Endothelial cell of umbilical vein (primary cell): ENCODE measurements around the gene ADGRG1. TPM values are rescaled to one million over a fixed set of nuclear protein-coding genes. Genes with fewer than 3 reads are reported as not detected.

Source experiments
- BruUV-seq: library from RNA; stranded (reverse); fragments of 400-500 nt; replicated peaks from 2 replicates; lab custom pipeline; 2021; lab: Mats Ljungman, UMichigan
- CTCF ChIA-PET: fragments of 300-600, 350-600 bp; sonication (Branson Sonifier 250); formaldehyde crosslinking; loops from one replicate; lab custom pipeline; 2021; ENCODE audit warnings: antibody characterized with exemption, inconsistent platforms; lab: Charles Lee
- POLR2A ChIA-PET: fragments of 300-600, 350-600 bp; sonication (Branson Sonifier 250); formaldehyde crosslinking; loops from one replicate; lab custom pipeline; 2021; ENCODE audit warnings: antibody characterized with exemption, inconsistent platforms; lab: Charles Lee
- DNase-seq: peaks from one replicate; pipeline ENCODE4 v3.0.0-alpha.2; 2011; ENCODE audit warnings: low read depth, low spot score
- FAIRE-seq: peaks from 2 replicates; lab custom pipeline; 2011; peaks lifted over from hg19 to GRCh38; lab: Jason Lieb, UNC
- H2AFZ ChIP-seq: 2 replicates; pipeline ENCODE4 v1.6.0; 2012; ENCODE audit warnings: low read depth, low read length, control low read depth, inconsistent platforms
- H3K27ac ChIP-seq: 2 replicates; pipeline ENCODE4 v1.5.1; 2011; ENCODE audit warnings: low read depth, mild to moderate bottlenecking, control low read depth, low read length, moderate library complexity; ENCODE audit not compliant: insufficient read depth
- H3K27me3 ChIP-seq, 2 experiments: 2 replicates each; pipeline versions ENCODE4 v1.6.0 to v1.6.1; 2011; ENCODE audit warnings: low read length in 2 of 2, mixed read lengths in 1 of 2; ENCODE audit not compliant: control insufficient read depth in 2 of 2, insufficient read depth in 2 of 2
- H3K36me3 ChIP-seq, 2 experiments: 2 replicates in 1 of 2; 3 replicates in 1 of 2; pipeline ENCODE4 v1.5.1; 2011; ENCODE audit warnings: low read length in 2 of 2, mild to moderate bottlenecking in 1 of 2, moderate library complexity in 1 of 2; ENCODE audit not compliant: control insufficient read depth in 2 of 2, insufficient read depth in 2 of 2; ENCODE audit errors: extremely low read depth in 1 of 2
- H3K4me1 ChIP-seq: 3 replicates; pipeline ENCODE4 v1.5.1; 2011; ENCODE audit warnings: mild to moderate bottlenecking, low read length; ENCODE audit not compliant: control insufficient read depth, insufficient read depth; ENCODE audit errors: extremely low read depth
- H3K4me2 ChIP-seq: 2 replicates; pipeline ENCODE4 v1.6.1; 2011; ENCODE audit warnings: low read length, control low read depth, mixed read lengths; ENCODE audit not compliant: insufficient read depth
- H3K4me3 ChIP-seq, 3 experiments: fragments of 200-600 bp in 1 of 3; sonication (generic), shearing (Covaris generic) in 1 of 3; replicated peaks in 1 of 3; 2 replicates each; pipeline ENCODE4 v1.5.1; 2011 to 2016; ENCODE audit warnings: control low read depth in 3 of 3, low read length in 3 of 3, mild to moderate bottlenecking in 2 of 3, inconsistent platforms in 1 of 3, low read depth in 1 of 3, moderate library complexity in 1 of 3; ENCODE audit not compliant: insufficient read depth in 1 of 3
- H3K79me2 ChIP-seq: 2 replicates; pipeline ENCODE4 v1.6.0; 2012; ENCODE audit warnings: low read length, inconsistent platforms; ENCODE audit not compliant: control insufficient read depth, insufficient read depth
- H3K9ac ChIP-seq: replicated peaks from 2 replicates; pipeline ENCODE3; 2011; ENCODE audit warnings: low read length, control low read depth; ENCODE audit not compliant: insufficient read depth; ENCODE audit errors: extremely low read depth
- H3K9me1 ChIP-seq: replicated peaks from 3 replicates; pipeline ENCODE4 v1.6.0; 2011; ENCODE audit warnings: mild to moderate bottlenecking, low read length; ENCODE audit not compliant: control insufficient read depth, insufficient read depth; ENCODE audit errors: extremely low read depth
- H3K9me3 ChIP-seq: replicated peaks from 2 replicates; pipeline ENCODE4 v1.5.1; 2012; ENCODE audit warnings: low read length, inconsistent platforms; ENCODE audit not compliant: control insufficient read depth, insufficient read depth
- H4K20me1 ChIP-seq: replicated peaks from 2 replicates; pipeline ENCODE3; 2011; ENCODE audit warnings: mild to moderate bottlenecking, low read length; ENCODE audit not compliant: control insufficient read depth, insufficient read depth; ENCODE audit errors: extremely low read depth
- CTCF ChIP-seq, 2 donors: IDR thresholded peaks; 1 replicate in 1 of 2; 2 replicates in 1 of 2; pipeline ENCODE4 v1.5.1; 2011; ENCODE audit warnings: low read length in 2 of 2, mild to moderate bottlenecking in 2 of 2, moderate library complexity in 2 of 2, control low read depth in 1 of 2, inconsistent platforms in 1 of 2, low read depth in 1 of 2; ENCODE audit not compliant: insufficient read depth in 1 of 2; ENCODE audit errors: extremely low read depth in 1 of 2
- EZH2 ChIP-seq: IDR thresholded peaks from 2 replicates; pipeline ENCODE4 v1.6.1; 2012; ENCODE audit warnings: borderline replicate concordance, low read depth, mild to moderate bottlenecking, moderate library complexity, low read length, inconsistent platforms; ENCODE audit not compliant: severe bottlenecking
- FOS ChIP-seq: IDR thresholded peaks from 2 replicates; pipeline ENCODE4 v1.6.1; 2011; ENCODE audit warnings: mild to moderate bottlenecking, low read length, moderate library complexity, borderline replicate concordance; ENCODE audit not compliant: insufficient read depth
- GATA2 ChIP-seq: IDR thresholded peaks from 2 replicates; pipeline ENCODE4 v1.7.0; 2011; ENCODE audit warnings: low read depth, mild to moderate bottlenecking, moderate library complexity, mixed read lengths, low read length; ENCODE audit not compliant: insufficient read length, insufficient read depth
- JUN ChIP-seq: IDR thresholded peaks from 2 replicates; pipeline ENCODE4 v1.6.1; 2011; ENCODE audit warnings: borderline replicate concordance, low read depth; ENCODE audit not compliant: insufficient read length, insufficient read depth
- MAX ChIP-seq: IDR thresholded peaks from 2 replicates; pipeline ENCODE4 v1.6.1; 2011; ENCODE audit not compliant: insufficient read depth, insufficient read length
- MYC ChIP-seq: IDR thresholded peaks from one replicate; pipeline ENCODE4 v1.6.1; 2011; ENCODE audit warnings: mild to moderate bottlenecking, low read depth, low read length
- POLR2A ChIP-seq: IDR thresholded peaks from 2 replicates; pipeline ENCODE4 v1.6.1; 2012; ENCODE audit warnings: low read depth, mild to moderate bottlenecking, control low read depth, low read length
- POLR2AphosphoS5 ChIP-seq: IDR thresholded peaks from 2 replicates; pipeline ENCODE4 v1.6.1; 2012; ENCODE audit warnings: low read depth, mild to moderate bottlenecking, control low read depth, low read length, moderate library complexity; ENCODE audit not compliant: insufficient read depth
- dilution Hi-C: fragments of 300-500 bp; cut with MboI; formaldehyde crosslinking; loops from one replicate; pipeline ENCODE4 v1.15.0; 2019; ENCODE audit warnings: low sequenced_read_pairs; ENCODE audit not compliant: extremely low pct_ligation_motif_present
- intact Hi-C: fragments of 100-400 bp; cut with micrococcal nuclease; formaldehyde crosslinking; loops from one replicate; pipeline ENCODE4 v1.10.0; 2022
- polyA plus RNA-seq, 4 experiments: library from polyadenylated mRNA; depleted of rRNA in 3 of 4; stranded (reverse) in 3 of 4; unstranded in 1 of 4; fragments of >200 nt; gene quantifications; 2 replicates each; pipeline versions ENCODE4 v1.2.1 to v1.2.3, GENCODE V29; 2011 to 2012; ENCODE audit warnings: missing spikeins in 1 of 4
- total RNA-seq: library from RNA; stranded (reverse); gene quantifications from 2 replicates; pipeline ENCODE4 v1.2.3, GENCODE V29; 2021

Gene ADGRG1
- total and polyA plus RNA-seq, 2 donors (not counting 3 experiments of a cell fraction or from before 2014, with no cell fraction given) = 45.6 to 92.5 TPM

- no peak for FAIRE-seq
- H3K9ac ChIP-seq = no peak overlapping the region
- peaks cover 34% of the 10 kb centered on the region for H3K4me1 ChIP-seq
- H3K36me3 ChIP-seq = no peaks in the 10 kb centered on the region
- H4K20me1 ChIP-seq = no peaks in the 10 kb centered on the region
- POLR2A ChIA-PET = interaction anchor here (0.9 kb wide), 1 partner anchor 20 kb away, joined by 3 read pairs; no protein-coding TSS in a partner anchor
- H3K27ac ChIP-seq = no peak overlapping the region
- H3K4me2 ChIP-seq = no peak overlapping the region
- CTCF ChIA-PET = interaction anchor here (0.9 to 3.0 kb wide), 13 partner anchors 7 to 97 kb away, joined by 3 to 68 read pairs (median 4); partner anchors contain the start of gene ADGRG3
- TF ChIP-seq POLR2A (no peak), JUN (no peak), MAX (no peak), POLR2AphosphoS5 (no peak), CTCF (IDR thresholded peaks at IDR 0.05; ENCODE audit: extremely low read depth in 1 of 2, insufficient read depth in 1 of 2, low read depth in 1 of 2, low read length in 2 of 2) (no peak), FOS (no peak), GATA2 (no peak), EZH2 (no peak), MYC (no peak)
- no peaks in the 10 kb centered on the region for H3K9me3 ChIP-seq
- intact Hi-C loops (no loop called here), dilution Hi-C loops (no loop called here)
- no TSS peak for BruUV-seq
- no peak for DNase-seq
- H3K9me1 ChIP-seq = no peaks in the 10 kb centered on the region
- H2AFZ ChIP-seq = no peak overlapping the region
- peaks cover 31% of the 10 kb centered on the region for H3K79me2 ChIP-seq
- H3K4me3 ChIP-seq = no peak overlapping the region
- H3K27me3 ChIP-seq = no peaks in the 10 kb centered on the region
Measured at GRCh38 chr16:57626420-57627170, 1.8 kb upstream of the ADGRG1 start.
